ENCODE measurements around the gene GOLPH3L. TPM values are rescaled to one million over a fixed set of nuclear protein-coding genes. Genes with fewer than 3 reads are reported as not detected.

The GOLPH3L gene
- total and polyA plus RNA-seq, 4 donors: 6.0 to 11.3 (median 7.5) TPM

- peaks cover 7 to 26% (median 22%) of the 10 kb centered on the region in 4 donors for H3K36me3 ChIP-seq (ENCODE audit: control insufficient read depth in 4 of 4, insufficient read depth in 3 of 4, low read depth in 1 of 4, low read length in 3 of 4)
- peak; percentile 93 for DNase-seq (ENCODE audit: low spot score)
- peak within 1 kb of the TSS; percentile 80 to 92 for H3K9ac ChIP-seq (ENCODE audit: low read depth in 1 of 2, low read length in 2 of 2)
- no peaks in the 10 kb centered on the region for H3K9me3 ChIP-seq (ENCODE audit: control insufficient read depth in 4 of 4, low read length in 3 of 4)
- H3K27ac ChIP-seq (ENCODE audit: low read depth in 1 of 2, low read length in 2 of 2): peak within 1 kb of the TSS; percentile 95 to 97
- peak within 1 kb of the TSS; percentile 60 to 94 (median 72) for H3K4me3 ChIP-seq (ENCODE audit: low read depth in 1 of 3, low read length in 3 of 3)
- no peaks in the 10 kb centered on the region for H3K27me3 ChIP-seq (ENCODE audit: control insufficient read depth in 4 of 4, insufficient read depth in 4 of 4, low read length in 3 of 4)
- TF ChIP-seq FOXA2 (IDR thresholded peaks at IDR 0.05) (no peak), CTCF (IDR thresholded peaks at IDR 0.05; ENCODE audit: low read depth, low read length, missing input control) (no peak), RAD21 (IDR thresholded peaks at IDR 0.05) (peak; percentile 3 to 28), REST (IDR thresholded peaks at IDR 0.05) (peak; percentile 81), ATF3 (IDR thresholded peaks at IDR 0.05) (no peak), TAF1 (conservative IDR thresholded peaks at IDR 0.05) (peak; percentile 78), HNF4A (conservative IDR thresholded peaks at IDR 0.05) (peak in 1 of 2 donors; percentile 13), SP1 (IDR thresholded peaks at IDR 0.05) (peak; percentile 90), GABPA (IDR thresholded peaks at IDR 0.05 in 1 of 2, conservative IDR thresholded peaks at IDR 0.05 in 1 of 2) (peak in 1 of 2 donors; percentile 30), JUND (IDR thresholded peaks at IDR 0.05) (peak; percentile 51 to 72), NR2F2 (IDR thresholded peaks at IDR 0.05) (no peak), FOXA1 (IDR thresholded peaks at IDR 0.05) (no peak), HNF4G (IDR thresholded peaks at IDR 0.05) (no peak), ZBTB33 (IDR thresholded peaks at IDR 0.05) (peak; percentile 19), YY1 (IDR thresholded peaks at IDR 0.05) (peak; percentile 100), MAX (IDR thresholded peaks at IDR 0.05) (peak; percentile 21), RXRA (IDR thresholded peaks at IDR 0.05) (peak; percentile 17 to 18), EGR1 (IDR thresholded peaks at IDR 0.05; ENCODE audit: low read depth in 2 of 2) (no peak)
- under 1% methylated on average over 49 of the region's 49 CpGs for WGBS
- peaks cover 5 to 19% (median 9%) of the 10 kb centered on the region in 4 donors for H3K4me1 ChIP-seq (ENCODE audit: control insufficient read depth in 4 of 4, insufficient read depth in 4 of 4, low read length in 3 of 4)
These were observed 67.6 kb downstream of the GOLPH3L start, which contains the start of gene ENSA for GRCh38 chr1:150629115-150629928. TSS of gene ENSA (minus strand) at chr1:150629612. CDS start at chr1:150629470, 142 bp downstream.
